Activated T-helper 1 cell treated with anti-CD3 and anti-CD28 coated beads, Interleukin-12 subunit alpha, Interleukin-12 subunit beta, Interleukin-2, Interleukin-4 antibody, amounts not matched to agents 30 ng/mL and 10 ng/mL and 1 ng/mL, durations not matched to agents 14 hours and 24 hours and 36 hours (primary cell): ENCODE results near the gene SLC35F3. TPM values are rescaled to one million over a fixed set of nuclear protein-coding genes. Genes with fewer than 3 reads are reported as not detected.

Experiments used
- DNase-seq: peaks from one replicate; pipeline ENCODE4 v3.0.0; 2021; ENCODE audit warnings: low spot score
- H3K27ac Mint-ChIP-seq: one replicate; pipeline ENCODE4 v1.8.0; 2021; ENCODE audit warnings: mild to moderate bottlenecking, mixed read lengths
- H3K27me3 Mint-ChIP-seq: one replicate; pipeline ENCODE4 v1.8.0; 2022; ENCODE audit warnings: mild to moderate bottlenecking, moderate library complexity, mixed read lengths; ENCODE audit not compliant: insufficient read depth
- H3K36me3 Mint-ChIP-seq: one replicate; pipeline ENCODE4 v1.8.0; 2021; ENCODE audit warnings: low read depth, mixed read lengths
- H3K4me1 Mint-ChIP-seq: one replicate; pipeline ENCODE4 v1.8.0; 2021; ENCODE audit warnings: low read depth, mixed read lengths
- H3K4me3 Mint-ChIP-seq: one replicate; pipeline ENCODE4 v1.8.0; 2021; ENCODE audit warnings: mild to moderate bottlenecking, moderate library complexity, mixed read lengths
- H3K9me3 Mint-ChIP-seq: one replicate; pipeline ENCODE4 v1.8.0; 2021; ENCODE audit warnings: mixed read lengths
- intact Hi-C: fragments of 100-400 bp; cut with micrococcal nuclease; formaldehyde crosslinking; loops from one replicate; pipeline ENCODE4 v1.15.1; 2024
- total RNA-seq: library from RNA; stranded (reverse); gene quantifications from 2 replicates; pipeline ENCODE4 v1.2.3, GENCODE V29; 2022

Gene SLC35F3
- total RNA-seq = 7.9 and 8.2 TPM in 2 replicates

- H3K9me3 Mint-ChIP-seq = no peaks in the 10 kb centered on the region
- peaks cover 39% of the 10 kb centered on the region for H3K27me3 Mint-ChIP-seq
- peaks cover 4% of the 10 kb centered on the region for H3K4me1 Mint-ChIP-seq
- intact Hi-C loops = no loop called here
- H3K36me3 Mint-ChIP-seq = peaks cover 2% of the 10 kb centered on the region
- no peak within 1 kb of the TSS for H3K4me3 Mint-ChIP-seq
- no peak for DNase-seq
- no peak within 1 kb of the TSS for H3K27ac Mint-ChIP-seq
Measured at GRCh38 chr1:233904633-233905415, at the start of gene SLC35F3. SLC35F3 (plus strand) TSS chr1:233904676.

GRCh38 chr1:233859446-233859845 lies 45.0 kb upstream of the SLC35F3 start:
- H3K4me3 Mint-ChIP-seq = no peak overlapping the region

GRCh38 chr1:233863901-233864545 lies 40.5 kb upstream of the SLC35F3 start:
- Mint-ChIP-seq H3K4me3 (no peak overlapping the region), H3K27me3 (no peaks in the 10 kb centered on the region), H3K4me1 (no peaks in the 10 kb centered on the region), H3K36me3 (no peaks in the 10 kb centered on the region), H3K27ac (no peak overlapping the region), H3K9me3 (peaks cover 21% of the 10 kb centered on the region)
- DNase-seq = no peak
- intact Hi-C loops = no loop called here

More at GRCh38 chr1:233859446-233859845, 45.0 kb upstream of the SLC35F3 start:
- no peaks in the 10 kb centered on the region for H3K27me3 Mint-ChIP-seq
- DNase-seq = no peak
- intact Hi-C loops = no loop called here
- H3K4me1 Mint-ChIP-seq = no peaks in the 10 kb centered on the region
- H3K27ac Mint-ChIP-seq = no peak overlapping the region
- H3K9me3 Mint-ChIP-seq = no peaks in the 10 kb centered on the region
- H3K36me3 Mint-ChIP-seq = no peaks in the 10 kb centered on the region

DNA sequence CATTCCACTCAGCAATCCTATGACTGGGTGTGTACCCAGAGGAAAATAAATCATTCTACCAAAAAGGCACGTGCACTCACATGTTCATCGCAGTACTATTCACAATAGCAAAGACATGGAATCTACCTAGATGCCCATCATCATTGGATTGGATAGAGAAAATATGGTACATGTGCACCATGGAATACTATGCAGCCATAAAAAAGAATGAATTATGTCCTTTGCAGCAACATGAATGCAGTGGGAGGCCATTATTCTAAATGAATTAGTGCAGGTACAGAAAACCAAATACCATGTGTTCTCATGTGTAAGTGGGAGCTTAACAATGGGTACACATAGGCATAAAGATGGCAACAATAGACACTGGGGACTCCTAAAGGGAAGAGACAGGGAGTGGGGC lies 39.9 kb upstream of the SLC35F3 start:
- Mint-ChIP-seq H3K9me3 (peaks cover 21% of the 10 kb centered on the region), H3K27me3 (no peaks in the 10 kb centered on the region), H3K27ac (no peak overlapping the region), H3K4me3 (no peak overlapping the region), H3K4me1 (no peaks in the 10 kb centered on the region), H3K36me3 (no peaks in the 10 kb centered on the region)
- intact Hi-C loops = no loop called here
- no peak for DNase-seq

DNA sequence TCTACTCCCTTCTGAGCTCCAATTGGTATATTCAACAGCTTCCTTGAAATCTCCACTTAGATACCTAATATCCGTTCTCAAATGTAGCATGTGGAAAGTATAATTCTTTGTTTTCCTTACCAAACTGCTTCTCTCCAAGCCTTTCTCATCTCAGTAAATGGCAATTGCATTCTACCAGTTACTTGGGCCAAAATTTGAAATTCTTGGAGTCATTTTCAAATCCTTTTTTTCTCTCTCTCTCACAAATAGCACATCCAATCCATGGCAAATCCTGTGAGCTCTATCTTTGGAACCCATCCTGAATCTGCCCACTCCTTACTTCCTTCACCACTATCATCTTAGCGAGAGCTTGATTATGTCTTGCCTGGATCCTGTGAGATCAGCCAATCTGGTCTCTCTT lies 39.3 kb upstream of the SLC35F3 start:
- no peak overlapping the region for H3K4me3 Mint-ChIP-seq
- H3K4me1 Mint-ChIP-seq = no peaks in the 10 kb centered on the region
- DNase-seq = no peak
- H3K27ac Mint-ChIP-seq = no peak overlapping the region
- H3K27me3 Mint-ChIP-seq = no peaks in the 10 kb centered on the region
- H3K36me3 Mint-ChIP-seq = no peaks in the 10 kb centered on the region
- peaks cover 21% of the 10 kb centered on the region for H3K9me3 Mint-ChIP-seq
- intact Hi-C loops = no loop called here

DNA sequence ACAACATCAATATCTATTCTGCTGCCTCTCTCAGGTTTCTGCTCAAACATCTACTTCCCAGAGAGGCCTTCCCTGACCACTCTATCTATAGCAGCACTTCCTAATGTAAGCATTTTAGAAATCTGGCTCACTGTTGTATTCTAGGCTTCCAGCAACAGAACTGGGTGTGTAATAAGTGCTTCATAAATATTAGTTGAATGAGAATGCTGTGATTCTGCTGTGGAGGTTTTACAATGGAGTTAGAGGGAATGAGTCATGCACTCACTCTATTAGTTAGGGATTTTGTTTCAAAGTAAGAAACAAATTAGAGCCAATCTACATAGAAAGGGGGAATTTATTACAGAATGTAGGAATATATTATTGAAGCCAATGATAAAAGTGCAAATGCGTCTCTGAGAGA lies 38.6 kb upstream of the SLC35F3 start:
- Mint-ChIP-seq H3K4me3 (no peak overlapping the region), H3K27me3 (no peaks in the 10 kb centered on the region)

DNA sequence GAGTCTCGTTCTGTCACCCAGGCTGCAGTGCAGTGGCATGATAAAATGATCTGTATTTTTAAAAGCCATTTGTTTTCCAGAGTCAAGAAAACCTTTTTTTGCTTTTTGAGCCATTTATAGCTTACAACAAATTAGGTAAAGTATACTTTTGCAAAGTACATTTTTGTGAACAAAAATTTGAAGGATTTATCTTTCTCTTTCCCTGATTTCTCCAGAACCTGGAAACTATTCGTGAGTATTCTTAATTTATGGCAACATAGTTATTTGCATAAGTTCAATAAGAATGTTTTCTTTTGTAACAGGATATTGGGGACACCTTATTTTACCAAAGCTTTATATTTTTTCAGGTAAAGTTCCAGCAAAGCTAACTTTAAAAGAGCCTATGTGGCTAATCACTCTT lies 37.4 kb upstream of the SLC35F3 start:
- Mint-ChIP-seq H3K9me3 (peaks cover 21% of the 10 kb centered on the region), H3K27me3 (no peaks in the 10 kb centered on the region), H3K27ac (no peak overlapping the region), H3K36me3 (no peaks in the 10 kb centered on the region), H3K4me3 (no peak overlapping the region), H3K4me1 (no peaks in the 10 kb centered on the region)
- DNase-seq = no peak
- intact Hi-C loops = no loop called here

More for the DNA sequence above, 38.6 kb upstream of the SLC35F3 start:
- intact Hi-C loops = no loop called here
- Mint-ChIP-seq H3K36me3 (no peaks in the 10 kb centered on the region), H3K9me3 (peaks cover 21% of the 10 kb centered on the region), H3K4me1 (no peaks in the 10 kb centered on the region), H3K27ac (no peak overlapping the region)
- no peak for DNase-seq

- H3K27ac Mint-ChIP-seq = no peak overlapping the region
- intact Hi-C loops = no loop called here
- no peak overlapping the region for H3K4me3 Mint-ChIP-seq
- peaks cover 21% of the 10 kb centered on the region for H3K9me3 Mint-ChIP-seq
- no peaks in the 10 kb centered on the region for H3K27me3 Mint-ChIP-seq
- H3K4me1 Mint-ChIP-seq = no peaks in the 10 kb centered on the region
- no peaks in the 10 kb centered on the region for H3K36me3 Mint-ChIP-seq
- DNase-seq = no peak
Measured at GRCh38 chr1:233868461-233868860, 36.0 kb upstream of the SLC35F3 start.

GRCh38 chr1:233869680-233870079 lies 34.8 kb upstream of the SLC35F3 start:
- Mint-ChIP-seq H3K27me3 (no peaks in the 10 kb centered on the region), H3K4me1 (no peaks in the 10 kb centered on the region), H3K4me3 (no peak overlapping the region), H3K36me3 (no peaks in the 10 kb centered on the region), H3K27ac (no peak overlapping the region), H3K9me3 (peaks cover 21% of the 10 kb centered on the region)
- no peak for DNase-seq
- intact Hi-C loops = no loop called here

- no peak overlapping the region for H3K27ac Mint-ChIP-seq
- no peak overlapping the region for H3K4me3 Mint-ChIP-seq
- DNase-seq = no peak
- no peaks in the 10 kb centered on the region for H3K36me3 Mint-ChIP-seq
- H3K9me3 Mint-ChIP-seq = no peaks in the 10 kb centered on the region
- no peaks in the 10 kb centered on the region for H3K27me3 Mint-ChIP-seq
- intact Hi-C loops = no loop called here
- H3K4me1 Mint-ChIP-seq = no peaks in the 10 kb centered on the region
Measured at GRCh38 chr1:233873666-233874065, 30.8 kb upstream of the SLC35F3 start.

DNA sequence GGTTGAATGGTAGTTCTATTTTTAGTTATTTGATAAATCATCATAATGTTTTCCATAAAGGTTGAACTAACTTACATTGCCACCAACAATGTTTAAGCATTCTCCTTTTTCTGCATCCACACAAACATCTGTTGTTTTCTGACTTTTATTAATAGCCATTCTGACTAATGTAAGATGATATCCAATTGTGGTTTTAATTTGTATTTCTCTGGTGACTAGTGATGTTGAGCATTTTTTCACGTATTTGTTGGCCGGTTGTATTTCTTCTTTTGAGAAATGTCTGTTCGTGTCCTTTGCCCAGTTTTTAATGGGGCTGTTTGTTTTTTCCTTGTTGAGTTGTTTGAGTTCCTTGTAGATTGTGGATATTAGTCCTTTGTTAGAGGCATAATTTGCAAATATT lies 24.6 kb upstream of the SLC35F3 start:
- H3K27ac Mint-ChIP-seq = no peak overlapping the region
- no peak for DNase-seq
- H3K27me3 Mint-ChIP-seq = no peaks in the 10 kb centered on the region
- intact Hi-C loops = no loop called here
- no peaks in the 10 kb centered on the region for H3K9me3 Mint-ChIP-seq
- H3K4me3 Mint-ChIP-seq = no peak overlapping the region
- H3K4me1 Mint-ChIP-seq = no peaks in the 10 kb centered on the region
- H3K36me3 Mint-ChIP-seq = no peaks in the 10 kb centered on the region

DNA sequence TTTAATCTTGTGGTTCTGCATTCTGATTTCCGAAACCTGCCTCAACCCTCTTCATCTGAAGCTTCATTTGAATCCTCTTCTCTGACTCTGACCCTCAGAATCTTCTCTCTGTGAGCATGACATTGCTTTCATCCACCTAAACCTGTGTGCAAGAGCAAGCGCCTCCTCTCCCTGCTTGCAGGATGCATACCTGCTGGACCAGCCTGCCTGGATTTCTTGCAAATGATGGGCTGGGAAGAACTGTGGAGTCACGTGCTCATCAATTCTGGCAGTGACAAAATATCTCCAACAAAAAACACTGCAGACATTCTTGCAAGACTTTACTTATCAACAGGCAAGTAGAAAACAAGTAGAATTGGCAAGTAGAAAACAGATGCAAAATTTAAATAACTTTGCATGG lies 20.8 kb upstream of the SLC35F3 start:
- no peak for DNase-seq

DNA sequence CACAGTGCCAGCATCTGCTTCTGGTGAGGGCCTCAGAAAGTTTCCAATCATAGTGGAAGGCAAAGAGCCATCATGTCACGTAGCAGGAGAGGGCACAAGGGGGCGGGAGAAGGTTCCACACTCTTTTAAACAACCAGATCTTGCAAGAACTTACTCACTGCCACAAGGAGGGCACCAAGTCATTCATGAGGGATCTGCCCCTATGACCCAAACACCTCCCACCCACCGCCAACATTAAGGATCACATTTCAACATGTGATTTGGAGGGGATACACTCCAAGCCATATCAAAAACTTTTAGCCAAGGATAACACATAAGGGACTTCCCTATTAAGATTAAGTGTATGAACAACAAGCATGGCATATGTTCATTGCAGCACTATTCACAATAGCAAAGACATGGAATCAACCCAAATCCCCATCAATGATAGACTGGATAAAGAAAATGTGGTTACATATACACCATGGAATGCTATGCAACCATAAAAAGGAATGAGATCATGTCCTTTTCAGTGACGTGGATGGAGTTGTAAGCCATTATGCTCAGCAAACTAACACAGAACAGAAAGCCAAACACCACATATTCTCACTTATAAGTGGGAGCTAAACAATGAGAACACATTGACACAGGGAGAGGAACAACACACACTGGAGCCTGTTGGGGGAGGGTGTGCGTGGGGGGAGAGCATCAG lies 19.9 kb upstream of the SLC35F3 start:
- Mint-ChIP-seq H3K9me3 (peaks cover 11% of the 10 kb centered on the region), H3K4me1 (no peaks in the 10 kb centered on the region), H3K4me3 (no peak overlapping the region), H3K36me3 (no peaks in the 10 kb centered on the region), H3K27me3 (no peaks in the 10 kb centered on the region), H3K27ac (no peak overlapping the region)
- intact Hi-C loops = no loop called here
- DNase-seq = no peak

More for the DNA sequence above, 20.8 kb upstream of the SLC35F3 start:
- intact Hi-C loops = no loop called here
- no peaks in the 10 kb centered on the region for H3K36me3 Mint-ChIP-seq
- no peak overlapping the region for H3K27ac Mint-ChIP-seq
- no peaks in the 10 kb centered on the region for H3K27me3 Mint-ChIP-seq
- peaks cover 1% of the 10 kb centered on the region for H3K9me3 Mint-ChIP-seq
- H3K4me1 Mint-ChIP-seq = no peaks in the 10 kb centered on the region
- H3K4me3 Mint-ChIP-seq = no peak overlapping the region
